Testis (tissue), 3 donors: Measurements from ENCODE around the gene PLK3. TPM values are rescaled to one million over a fixed set of nuclear protein-coding genes. Genes with fewer than 3 reads are reported as not detected.

Experiments used
- DNase-seq: peaks from one replicate; pipeline ENCODE4 v3.0.0-alpha.2; 2019
- H3K27ac ChIP-seq, 2 donors: fragments of 200-600 bp; sonication (generic); one replicate each; pipeline ENCODE4 v1.5.1; 2019
- H3K27me3 ChIP-seq: fragments of 200-600 bp; sonication (generic); one replicate; pipeline ENCODE4 v1.5.1; 2019
- H3K36me3 ChIP-seq: fragments of 200-600 bp; sonication (generic); one replicate; pipeline ENCODE4 v1.5.1; 2017; ENCODE audit warnings: low read depth; ENCODE audit errors: missing control alignments
- H3K4me1 ChIP-seq: fragments of 200-600 bp; sonication (generic); one replicate; pipeline ENCODE4 v1.5.1; 2019
- H3K4me3 ChIP-seq, 2 donors: fragments of 200-600 bp; sonication (generic); one replicate each; pipeline ENCODE4 v1.5.1; 2017 to 2019
- H3K9me3 ChIP-seq: fragments of 200-600 bp; sonication (generic); one replicate; pipeline ENCODE4 v1.5.1; 2017
- POLR2A ChIP-seq: fragments of 450-650 bp; IDR thresholded peaks from one replicate; pipeline ENCODE4 v1.6.1; 2017; ENCODE audit warnings: antibody characterized with exemption, mild to moderate bottlenecking, moderate library complexity
- WGBS, 2 donors: methylation state at CpG; one replicate each; pipeline ENCODE4 v1.1.5; 2018; 5-methylcytosine and 5-hydroxymethylcytosine counted together
- intact Hi-C: fragments of 100-400 bp; cut with DNase I; formaldehyde crosslinking; loops from one replicate; pipeline ENCODE4 v1.15.1; 2023; ENCODE audit warnings: low total_unique reads
- polyA plus RNA-seq: library from polyadenylated mRNA; stranded (reverse); fragments of 350-450 nt; fragmentation: Illumina TruSeq; extraction: RNeasy Lipid Tissue Mini Kit (QIAGEN cat#74804); gene quantifications from one replicate; pipeline ENCODE4 v1.2.3, GENCODE V29; 2014; ENCODE audit warnings: low read depth, low replicate concordance; ENCODE audit not compliant: insufficient read depth
- total RNA-seq, 2 donors: library from RNA; depleted of rRNA; stranded (reverse); fragments of >200 nt; gene quantifications; one replicate each; pipeline ENCODE4 v1.2.3, GENCODE V29; 2016
- TF ChIP-seq, protein P1 (sequence below), 3 experiments: fragments of 450-650 bp in 2 of 3; fragments of 200-600 bp in 1 of 3; sonication (generic) in 1 of 3; IDR thresholded peaks; one replicate each; pipeline ENCODE4 v1.5.1; 2016 to 2019; ENCODE audit warnings: antibody characterized with exemption in 3 of 3, mild to moderate bottlenecking in 2 of 3, moderate library complexity in 1 of 3

Gene PLK3
- total and polyA plus RNA-seq, 3 donors from 2014 or later: 7.2 to 17.2 (median 16.4) TPM

DNA sequence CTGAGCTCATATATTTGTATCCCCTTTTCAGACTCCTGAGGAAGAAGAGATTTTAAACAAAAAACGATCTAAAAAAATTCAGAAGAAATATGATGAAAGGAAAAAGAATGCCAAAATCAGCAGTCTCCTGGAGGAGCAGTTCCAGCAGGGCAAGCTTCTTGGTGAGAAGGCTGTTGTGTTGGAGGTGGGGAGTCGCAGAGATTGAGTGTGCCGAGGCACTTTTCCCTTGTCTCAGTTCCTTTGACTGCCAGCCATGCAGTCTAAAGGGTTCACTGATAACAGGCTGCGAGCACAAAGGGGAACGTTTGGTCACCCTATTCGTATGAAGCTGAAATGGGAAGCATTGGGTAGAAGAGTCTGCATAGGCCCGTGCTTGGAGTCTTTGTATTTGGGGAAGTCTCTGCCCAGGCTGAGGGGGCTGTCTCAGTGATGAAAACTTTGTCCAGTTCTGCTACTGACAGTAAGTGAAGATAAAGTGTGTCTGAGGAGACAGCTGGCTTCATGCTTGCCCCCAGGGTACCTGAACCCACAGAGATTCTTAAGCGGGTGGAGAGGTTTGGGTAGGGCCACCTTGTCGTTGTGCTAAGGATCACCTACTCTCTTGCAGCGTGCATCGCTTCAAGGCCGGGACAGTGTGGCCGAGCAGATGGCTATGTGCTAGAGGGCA is 22.1 kb upstream of the PLK3 start:
- no peaks in the 10 kb centered on the region for H3K27me3 ChIP-seq
- H3K36me3 ChIP-seq: no peaks in the 10 kb centered on the region
- WGBS, 2 donors: 66 to 74% methylated on average over 13 of the region's 13 CpGs
- no peak for DNase-seq
- no peaks in the 10 kb centered on the region for H3K9me3 ChIP-seq
- H3K27ac ChIP-seq: no peak overlapping the region
- no peak overlapping the region for H3K4me3 ChIP-seq
- intact Hi-C loops: no loop called here
- no peak for TF ChIP-seq POLR2A
- TF ChIP-seq, protein P1, sequence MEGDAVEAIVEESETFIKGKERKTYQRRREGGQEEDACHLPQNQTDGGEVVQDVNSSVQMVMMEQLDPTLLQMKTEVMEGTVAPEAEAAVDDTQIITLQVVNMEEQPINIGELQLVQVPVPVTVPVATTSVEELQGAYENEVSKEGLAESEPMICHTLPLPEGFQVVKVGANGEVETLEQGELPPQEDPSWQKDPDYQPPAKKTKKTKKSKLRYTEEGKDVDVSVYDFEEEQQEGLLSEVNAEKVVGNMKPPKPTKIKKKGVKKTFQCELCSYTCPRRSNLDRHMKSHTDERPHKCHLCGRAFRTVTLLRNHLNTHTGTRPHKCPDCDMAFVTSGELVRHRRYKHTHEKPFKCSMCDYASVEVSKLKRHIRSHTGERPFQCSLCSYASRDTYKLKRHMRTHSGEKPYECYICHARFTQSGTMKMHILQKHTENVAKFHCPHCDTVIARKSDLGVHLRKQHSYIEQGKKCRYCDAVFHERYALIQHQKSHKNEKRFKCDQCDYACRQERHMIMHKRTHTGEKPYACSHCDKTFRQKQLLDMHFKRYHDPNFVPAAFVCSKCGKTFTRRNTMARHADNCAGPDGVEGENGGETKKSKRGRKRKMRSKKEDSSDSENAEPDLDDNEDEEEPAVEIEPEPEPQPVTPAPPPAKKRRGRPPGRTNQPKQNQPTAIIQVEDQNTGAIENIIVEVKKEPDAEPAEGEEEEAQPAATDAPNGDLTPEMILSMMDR (IDR thresholded peaks at IDR 0.05): no peak
- H3K4me1 ChIP-seq: peaks cover 19% of the 10 kb centered on the region

DNA sequence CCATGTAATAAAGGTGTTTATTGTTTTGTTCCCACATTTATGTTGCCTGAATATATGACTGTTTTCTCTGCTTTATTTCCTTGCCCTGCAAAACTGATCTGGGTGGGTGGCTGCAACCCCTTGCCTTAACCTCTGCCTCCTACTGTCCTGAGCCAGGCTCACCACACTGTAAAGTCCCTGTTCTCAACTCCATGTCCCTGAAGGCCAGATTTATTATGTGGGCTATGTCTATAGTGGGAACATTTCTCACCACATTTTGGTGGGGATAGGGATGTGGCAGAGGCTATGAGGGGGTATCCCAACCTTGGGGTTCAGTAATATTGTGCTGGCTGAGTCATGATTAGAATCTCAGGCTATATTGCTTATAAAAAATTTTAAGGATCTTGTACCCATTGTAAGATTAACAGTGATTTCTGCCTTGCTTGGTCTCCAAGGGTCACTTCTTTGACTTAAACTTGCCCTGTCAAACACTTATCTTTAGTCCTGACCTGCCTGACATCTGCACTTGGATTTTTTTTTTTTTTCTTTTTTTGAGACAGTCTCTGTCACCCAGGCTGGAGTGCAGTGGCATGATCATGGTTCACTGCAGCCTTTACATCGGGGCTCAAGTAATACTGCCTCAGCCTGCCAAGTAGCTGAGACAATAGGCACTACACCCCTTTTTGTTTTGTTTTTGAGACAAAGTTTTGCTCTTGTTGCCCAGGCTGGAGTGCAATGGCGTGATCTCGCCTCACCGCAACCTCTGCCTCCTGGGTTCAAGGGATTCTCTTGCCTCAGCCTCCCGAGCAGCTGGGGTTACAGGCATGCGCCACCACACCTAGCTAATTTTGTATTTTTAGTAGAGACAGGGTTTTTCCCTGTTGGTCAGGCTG is 21.2 kb upstream of the PLK3 start:
- Histone ChIP-seq H3K9me3 (no peaks in the 10 kb centered on the region), H3K27ac (no peak overlapping the region), H3K36me3 (no peaks in the 10 kb centered on the region), H3K4me1 (peaks cover 23% of the 10 kb centered on the region), H3K4me3 (no peak overlapping the region), H3K27me3 (no peaks in the 10 kb centered on the region)
- no peak for DNase-seq
- intact Hi-C loops: no loop called here
- WGBS, 2 donors: 87 to 94% methylated on average over 6 of the region's 6 CpGs
- TF ChIP-seq POLR2A: no peak
- TF ChIP-seq, protein P1 (IDR thresholded peaks at IDR 0.05): no peak

DNA sequence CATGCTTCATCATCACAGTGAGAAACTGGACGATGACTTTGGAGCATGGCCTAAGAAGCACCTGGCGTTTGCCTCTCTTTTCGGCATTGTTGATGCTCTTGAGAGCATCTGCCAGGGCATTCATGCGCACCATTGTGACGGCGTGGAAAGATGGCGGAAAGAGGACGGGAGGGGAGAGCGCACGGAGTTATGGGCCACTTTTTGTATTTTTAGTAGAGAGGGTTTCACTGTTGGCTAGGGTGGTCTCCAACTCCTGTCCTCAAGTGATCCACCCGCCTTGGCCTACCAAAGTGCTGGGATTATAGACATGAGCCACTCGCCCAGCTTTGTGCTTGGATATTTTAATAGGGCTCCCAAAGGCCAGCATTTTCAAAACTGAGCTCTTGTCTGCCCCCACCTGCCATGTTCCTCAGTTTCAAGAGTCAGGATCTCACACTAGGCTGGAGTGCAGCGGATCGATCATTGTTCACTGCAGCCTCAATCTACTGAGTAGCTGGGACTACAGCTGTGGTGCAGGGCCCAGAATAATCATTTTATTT is 19.5 kb upstream of the PLK3 start:
- WGBS, 2 donors: 86 to 88% methylated on average over 13 to 14 of the region's 14 CpGs
- no peak overlapping the region for H3K27ac ChIP-seq
- no peak overlapping the region for H3K4me3 ChIP-seq
- H3K27me3 ChIP-seq: no peaks in the 10 kb centered on the region
- no peaks in the 10 kb centered on the region for H3K36me3 ChIP-seq
- DNase-seq: no peak
- intact Hi-C loops: no loop called here
- H3K4me1 ChIP-seq: peaks cover 28% of the 10 kb centered on the region
- TF ChIP-seq, protein P1 (IDR thresholded peaks at IDR 0.05): no peak
- no peak for TF ChIP-seq POLR2A
- no peaks in the 10 kb centered on the region for H3K9me3 ChIP-seq

DNA sequence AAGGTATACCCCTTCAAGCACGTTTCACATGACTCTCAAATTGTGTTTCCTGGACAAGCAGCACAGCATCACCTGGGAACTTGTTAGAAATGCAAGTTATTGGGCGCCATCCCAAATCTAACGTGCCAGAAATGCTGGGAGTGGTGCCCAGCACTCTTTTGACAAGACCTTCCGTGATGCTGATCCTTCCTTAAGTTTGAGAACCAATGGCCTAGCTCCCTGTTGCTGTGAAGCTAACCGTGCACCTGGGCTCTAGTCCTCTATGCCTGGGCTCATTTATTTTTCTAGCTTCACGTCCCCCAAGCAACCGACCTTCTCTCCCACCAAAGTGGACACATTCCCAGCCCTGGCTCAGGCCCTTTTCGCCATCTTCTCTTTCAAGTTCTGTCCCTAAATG is 16.5 kb upstream of the PLK3 start:
- no peaks in the 10 kb centered on the region for H3K27me3 ChIP-seq
- H3K36me3 ChIP-seq: no peaks in the 10 kb centered on the region
- TF ChIP-seq POLR2A: no peak
- TF ChIP-seq, protein P1 (IDR thresholded peaks at IDR 0.05): no peak
- H3K4me1 ChIP-seq: peaks cover 19% of the 10 kb centered on the region
- 33 to 44% methylated on average over 8 of the region's 8 CpGs for WGBS, 2 donors
- peak overlapping the region in 1 of 2 donors; percentile 36 for H3K27ac ChIP-seq
- DNase-seq: no peak
- intact Hi-C loops: no loop called here
- peak overlapping the region; percentile 49 to 63 for H3K4me3 ChIP-seq
- H3K9me3 ChIP-seq: no peaks in the 10 kb centered on the region
